Measurements from ENCODE around the gene CAPN5.

- no peak for TF ChIP-seq EZH2 (IDR thresholded peaks at IDR 0.05; ENCODE audit: insufficient read depth, poor library complexity, severe bottlenecking)
- TF ChIP-seq EZH2phosphoT487 (IDR thresholded peaks at IDR 0.05; ENCODE audit: insufficient read depth, low read depth), result no peak
These were observed 2.0 kb upstream of the CAPN5 start for GRCh38 chr11:77064648-77065217.
